HL-60/S4 treated with phorbol 12-myristate 13-acetate at 8.2 ng/mL for 4 days and 3 days (cell line): ENCODE measurements around the gene KIFC1.

Source experiments
- in situ Hi-C: fragments of 300-500 bp; cut with MboI; formaldehyde crosslinking; loops from 2 replicates; pipeline ENCODE4 v1.15.0; 2022; ENCODE audit warnings: low sequenced_read_pairs

The KIFC1 gene

DNA sequence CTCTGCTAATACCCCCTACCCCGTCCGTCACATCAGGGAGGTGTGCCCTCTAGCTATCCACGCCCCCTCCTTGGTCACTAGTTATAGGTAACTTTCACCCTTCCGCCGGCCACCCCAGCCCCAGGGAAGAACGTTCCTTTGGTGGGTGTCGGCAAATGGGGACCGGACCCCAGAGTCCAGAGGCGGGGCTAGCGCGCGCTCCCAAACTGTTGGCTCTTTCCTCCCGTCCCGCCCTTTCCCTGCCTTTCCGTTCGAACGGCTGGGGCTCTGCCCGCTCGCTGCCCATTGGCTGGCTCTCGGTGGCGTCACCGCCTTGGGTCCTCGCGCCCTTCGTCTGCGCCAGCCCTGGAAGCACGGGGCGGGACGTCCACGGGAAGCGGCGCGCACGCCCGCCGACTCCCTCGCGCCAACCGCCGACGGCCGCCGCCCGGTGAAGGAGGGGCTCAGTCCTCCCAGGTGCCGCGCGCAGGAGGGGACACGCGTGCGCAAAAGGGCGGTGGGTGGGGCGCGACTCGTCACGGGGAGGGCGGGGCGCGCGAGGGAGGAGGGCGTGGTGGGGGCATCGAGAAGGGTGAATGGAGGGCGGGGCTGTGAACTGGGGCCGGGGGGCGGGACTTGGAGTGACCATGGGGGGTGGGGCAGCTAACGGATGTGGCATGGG is 18.6 kb downstream of the KIFC1 start:
- in situ Hi-C loops = no loop called here

DNA sequence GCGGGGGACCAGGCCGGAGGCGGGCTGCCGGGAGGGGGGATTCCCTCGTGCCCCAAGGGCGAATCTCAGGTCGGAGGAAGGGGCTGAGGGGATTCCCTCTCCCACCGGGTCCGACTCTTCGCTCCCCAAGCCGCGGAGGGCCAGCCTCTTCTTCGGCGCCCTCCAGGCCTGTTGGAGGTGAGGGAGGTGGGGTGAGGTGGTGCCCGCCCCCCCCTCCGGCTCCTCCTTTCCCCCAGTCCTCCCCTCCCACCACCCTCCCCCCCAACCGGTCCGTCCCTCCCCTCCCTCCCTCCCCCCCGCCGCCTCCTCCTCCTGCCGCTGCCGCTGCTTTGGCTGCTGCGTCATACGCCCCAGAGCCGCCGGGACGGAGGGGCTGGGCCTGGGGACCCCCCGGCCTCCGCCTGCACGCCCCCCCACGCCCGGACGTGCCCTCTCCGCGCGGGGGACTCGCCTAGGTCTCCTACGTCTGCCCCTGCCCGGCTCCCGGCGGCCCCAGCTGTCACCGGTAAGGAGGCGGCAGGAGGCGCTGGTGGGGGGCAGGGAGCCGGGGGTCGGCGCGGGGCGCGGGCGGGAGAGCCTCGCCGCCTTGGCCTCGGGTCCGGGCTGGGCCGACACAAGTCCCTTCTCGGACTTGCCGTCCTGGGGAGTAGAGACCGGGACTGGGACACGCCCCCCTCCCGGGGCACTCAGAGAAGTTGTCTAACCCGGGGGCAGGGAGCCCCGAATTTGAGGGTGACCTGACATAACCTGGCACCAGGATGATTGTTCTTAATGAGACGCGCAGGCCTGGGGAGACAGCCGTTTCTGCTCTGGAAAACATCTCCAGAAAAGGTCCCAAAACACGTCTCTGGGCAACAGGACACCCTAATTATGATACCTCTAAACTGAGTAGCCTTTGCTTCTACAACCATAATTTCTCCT is 19.3 kb downstream of the KIFC1 start, which contains the start of gene PHF1:
Gene PHF1 (plus strand): TSS at position 304 of the 921 bp plus-strand sequence. CDS start 1,250 bp downstream, outside the sequence.
- in situ Hi-C loops = no loop called here

DNA sequence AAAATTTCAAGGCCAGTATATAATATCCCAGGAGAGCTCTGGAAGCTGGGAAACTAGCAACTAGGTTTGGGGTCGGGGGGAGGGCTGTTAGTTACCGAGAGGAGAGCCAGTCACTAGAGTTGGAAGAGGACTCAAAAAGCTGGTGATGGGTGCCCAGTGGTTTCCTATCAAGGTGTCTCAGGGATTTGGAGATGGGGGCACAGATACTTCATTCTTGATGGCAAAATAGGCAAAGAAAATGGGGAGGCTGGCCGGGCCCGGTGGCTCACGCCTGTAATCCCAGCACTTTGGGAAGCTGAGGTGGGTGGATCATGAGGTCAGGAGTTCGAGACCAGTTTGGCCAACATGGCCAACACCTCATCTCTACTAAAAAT is 20.0 kb downstream of the KIFC1 start:
- in situ Hi-C loops = no loop called here

DNA sequence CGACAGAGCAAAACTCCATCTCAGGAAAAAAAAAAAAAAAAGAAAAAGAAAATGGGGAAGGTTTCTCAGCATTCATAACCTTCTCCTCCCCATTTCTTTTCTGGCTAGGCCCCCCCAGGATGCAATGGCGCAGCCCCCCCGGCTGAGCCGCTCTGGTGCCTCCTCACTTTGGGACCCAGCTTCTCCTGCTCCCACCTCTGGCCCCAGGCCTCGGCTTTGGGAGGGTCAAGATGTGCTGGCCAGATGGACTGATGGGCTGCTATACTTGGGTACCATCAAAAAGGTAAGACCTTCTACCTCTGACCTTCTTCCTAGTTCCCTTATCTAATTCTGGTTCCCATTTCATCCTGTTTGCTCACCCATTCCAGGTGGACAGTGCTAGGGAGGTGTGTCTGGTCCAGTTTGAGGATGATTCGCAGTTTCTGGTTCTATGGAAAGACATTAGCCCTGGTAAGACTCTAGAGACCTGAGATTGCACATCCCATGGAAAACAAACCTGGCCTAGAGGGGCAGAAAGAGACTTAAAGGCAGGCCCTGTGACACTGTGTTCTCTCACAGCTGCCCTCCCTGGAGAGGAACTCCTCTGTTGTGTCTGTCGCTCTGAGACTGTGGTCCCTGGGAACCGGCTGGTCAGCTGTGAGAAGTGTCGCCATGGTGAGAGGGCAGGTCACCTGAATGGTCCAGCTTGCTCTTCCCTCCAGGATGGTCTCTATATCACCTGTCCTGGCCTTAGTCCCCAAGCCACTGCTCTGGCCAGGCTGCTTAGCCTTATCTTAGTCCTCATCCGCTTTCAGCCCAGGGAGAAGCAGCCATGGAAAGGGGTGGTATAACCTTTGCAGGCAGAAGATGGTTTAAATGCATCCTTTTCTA is 20.8 kb downstream of the KIFC1 start:
- in situ Hi-C loops = no loop called here

DNA sequence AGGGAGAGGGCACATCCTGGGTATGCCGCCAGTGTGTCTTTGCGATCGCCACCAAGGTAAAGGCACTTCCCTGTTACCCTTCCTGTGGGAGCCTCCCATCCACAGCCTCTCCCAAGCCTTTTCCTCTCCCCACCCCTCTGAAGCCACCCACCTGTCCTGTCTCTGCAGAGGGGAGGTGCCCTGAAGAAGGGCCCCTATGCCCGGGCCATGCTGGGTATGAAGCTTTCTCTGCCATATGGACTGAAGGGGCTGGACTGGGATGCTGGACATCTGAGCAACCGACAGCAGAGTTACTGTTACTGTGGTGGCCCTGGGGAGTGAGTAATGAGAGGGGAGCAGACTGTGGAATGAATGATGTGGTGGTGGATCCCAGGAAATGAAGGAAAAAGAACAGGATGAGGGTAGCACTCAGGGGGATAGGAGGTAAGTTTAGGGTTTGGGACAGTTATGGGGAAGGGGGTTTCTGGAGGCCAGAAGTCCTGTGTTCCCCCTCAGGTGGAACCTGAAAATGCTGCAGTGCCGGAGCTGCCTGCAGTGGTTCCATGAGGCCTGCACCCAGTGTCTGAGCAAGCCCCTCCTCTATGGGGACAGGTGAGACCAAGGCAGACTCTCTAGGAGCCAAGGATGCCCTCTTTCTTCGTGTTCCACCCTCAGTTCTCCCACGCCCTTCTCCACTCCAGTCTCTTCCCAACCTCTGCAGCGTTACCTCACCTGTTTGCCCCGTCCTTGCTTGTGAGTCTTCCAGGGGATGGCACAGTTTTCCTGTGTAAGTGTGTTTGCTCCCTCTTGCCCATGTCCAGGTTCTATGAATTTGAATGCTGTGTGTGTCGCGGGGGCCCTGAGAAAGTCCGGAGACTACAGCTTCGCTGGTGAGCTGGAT is 21.9 kb downstream of the KIFC1 start:
- in situ Hi-C loops = no loop called here

DNA sequence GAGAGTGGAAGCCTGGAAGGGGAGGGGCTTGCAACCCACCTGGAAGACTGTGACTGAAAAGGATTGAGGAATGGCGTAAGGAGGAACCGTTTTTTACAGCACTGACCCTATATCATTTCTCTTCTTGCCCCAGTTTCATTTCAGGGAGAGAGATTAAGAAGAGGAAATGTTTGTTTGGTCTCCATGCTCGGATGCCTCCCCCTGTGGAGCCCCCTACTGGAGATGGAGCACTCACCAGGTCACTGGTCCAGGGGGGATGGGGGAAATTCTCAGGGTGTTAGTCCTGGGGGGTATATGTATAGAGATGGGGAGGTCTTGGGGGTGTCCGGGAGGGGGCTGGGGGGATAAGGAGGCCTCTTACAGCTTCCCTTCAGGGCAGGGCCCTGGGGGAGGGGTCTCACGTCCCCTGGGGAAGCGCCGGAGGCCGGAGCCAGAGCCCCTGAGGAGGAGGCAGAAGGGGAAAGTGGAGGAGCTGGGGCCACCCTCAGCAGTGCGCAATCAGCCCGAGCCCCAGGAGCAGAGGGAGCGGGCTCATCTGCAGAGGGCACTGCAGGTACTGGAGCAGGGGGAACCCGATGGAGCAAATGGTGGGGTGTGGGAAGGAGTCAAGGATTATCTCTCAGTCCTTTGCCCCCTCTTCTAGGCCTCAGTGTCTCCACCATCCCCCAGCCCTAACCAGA is 23.1 kb downstream of the KIFC1 start:
- in situ Hi-C loops = no loop called here

DNA sequence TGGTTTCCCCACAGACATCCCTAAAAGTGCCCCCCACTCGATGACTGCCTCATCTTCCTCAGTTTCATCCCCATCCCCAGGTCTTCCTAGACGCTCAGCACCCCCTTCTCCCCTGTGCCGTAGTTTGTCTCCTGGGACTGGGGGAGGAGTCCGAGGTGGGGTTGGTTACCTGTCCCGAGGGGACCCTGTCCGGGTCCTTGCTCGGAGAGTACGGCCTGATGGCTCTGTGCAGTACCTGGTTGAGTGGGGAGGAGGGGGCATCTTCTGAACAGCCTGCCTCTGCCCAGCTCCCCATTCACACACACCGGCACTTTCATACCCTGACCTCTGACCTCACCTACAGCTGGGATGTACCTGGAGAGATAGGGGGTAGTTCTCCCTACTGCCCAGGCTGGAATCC is 24.2 kb downstream of the KIFC1 start:
- in situ Hi-C loops = no loop called here

DNA sequence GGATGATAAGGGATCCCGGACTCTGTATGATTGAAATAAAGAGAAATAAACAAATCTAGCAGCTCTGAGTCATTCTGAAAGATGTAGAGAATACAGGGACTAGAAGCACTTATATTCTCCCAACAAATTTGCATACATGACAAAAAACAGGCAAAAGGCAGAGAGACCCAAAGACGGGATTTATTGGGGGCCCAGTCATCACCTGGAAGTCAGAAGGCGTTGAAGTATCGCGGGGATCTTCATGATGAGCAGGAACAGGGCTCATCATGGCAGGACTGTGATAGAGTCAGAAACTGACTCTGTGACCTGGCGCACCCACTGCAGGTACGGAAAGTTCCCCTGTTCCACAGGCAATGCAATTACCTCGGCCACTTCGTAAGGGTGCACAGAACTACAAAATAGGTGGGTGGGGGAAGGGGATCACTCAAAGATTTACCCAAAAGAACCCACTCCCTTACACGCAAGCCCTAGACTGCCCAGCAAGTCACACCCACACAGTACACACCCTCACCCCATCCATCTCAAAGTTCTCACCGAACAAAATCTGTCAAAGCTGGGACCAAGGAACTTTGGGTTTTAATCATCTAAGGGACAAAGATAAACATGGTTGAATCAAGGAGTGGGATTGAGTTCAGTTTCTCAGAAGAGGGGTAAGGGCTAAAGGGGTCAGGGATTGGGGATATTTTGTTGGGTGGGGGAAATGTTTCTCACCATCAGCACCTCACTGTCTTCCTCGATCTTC is 24.9 kb downstream of the KIFC1 start:
- in situ Hi-C loops = no loop called here

DNA sequence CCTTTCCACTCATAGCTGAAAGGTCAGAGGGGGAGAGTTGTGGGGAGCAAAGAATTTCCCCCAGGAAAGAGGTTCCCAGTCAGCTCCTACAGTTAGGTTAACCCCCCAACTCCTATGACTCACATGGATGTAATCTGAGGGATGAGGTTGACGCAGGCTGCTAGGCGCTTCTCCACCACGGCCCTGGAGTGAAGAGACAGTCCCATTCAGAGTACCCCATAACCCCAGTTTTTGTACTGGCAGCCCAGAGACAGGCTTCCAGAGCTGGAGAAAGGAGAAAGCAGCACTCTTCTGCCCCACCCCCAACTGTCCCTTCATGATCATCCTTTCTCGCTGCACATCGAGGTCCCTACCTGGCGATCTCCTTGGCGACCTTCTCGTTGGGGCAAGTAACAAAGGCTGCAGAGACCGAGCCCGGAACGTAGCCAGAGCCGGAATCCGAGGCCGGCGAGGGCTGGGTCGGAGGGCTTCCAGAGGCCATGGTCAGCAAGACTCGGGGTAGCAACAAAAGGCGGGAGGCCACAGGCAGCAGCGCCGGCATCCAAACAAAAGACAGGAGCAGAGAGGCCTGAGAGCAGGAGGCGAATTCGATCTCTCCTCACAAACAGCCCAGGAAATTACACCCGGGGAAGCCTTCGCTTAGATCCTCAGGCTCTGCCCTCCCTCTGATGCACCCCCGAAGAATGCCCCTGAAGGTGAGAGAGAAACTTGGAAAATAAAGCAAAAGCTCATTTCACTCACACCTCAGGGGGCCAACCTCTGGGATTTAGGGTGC is 25.7 kb downstream of the KIFC1 start:
- in situ Hi-C loops = no loop called here

DNA sequence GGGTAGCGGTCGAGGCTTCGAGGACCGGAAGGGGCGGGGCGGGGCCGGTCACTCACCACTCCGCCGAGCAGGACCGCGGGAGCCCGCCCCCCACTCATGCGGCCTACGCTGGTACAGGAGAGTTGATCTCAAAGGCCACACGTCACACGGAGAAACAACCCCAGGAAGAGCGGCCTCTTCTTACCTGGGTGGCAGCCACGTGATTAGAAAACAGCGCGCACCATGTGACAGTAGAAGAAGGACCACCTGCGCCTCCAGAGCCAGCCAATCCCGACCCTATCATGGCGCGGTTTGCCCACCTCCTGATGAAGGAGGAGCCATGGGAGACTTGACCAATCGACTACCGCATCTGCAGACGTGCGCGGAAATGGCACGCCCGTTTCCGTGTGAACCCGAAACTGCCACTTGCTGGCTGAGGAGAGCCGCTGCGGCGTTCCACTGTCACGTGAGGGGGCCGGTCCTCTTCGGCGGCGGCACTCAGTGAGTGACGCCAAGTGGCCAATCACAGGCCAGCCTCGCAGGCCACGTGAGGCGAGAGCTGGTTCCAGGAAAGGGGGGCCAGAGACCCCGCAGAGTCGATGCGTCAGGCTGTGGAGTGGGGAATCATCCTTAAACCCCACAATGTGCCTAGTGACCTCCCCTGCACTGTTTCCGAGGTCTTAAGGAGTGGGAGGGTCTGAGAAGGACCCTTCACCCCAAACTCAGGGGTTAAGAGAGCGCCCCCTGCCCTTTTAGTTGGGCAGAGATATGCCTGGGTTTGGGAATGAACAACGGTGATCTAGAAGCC is 26.5 kb downstream of the KIFC1 start, which contains the start of gene CUTA:
Gene CUTA (minus strand): TSS at position 205 of the 787 bp plus-strand sequence. CDS start 107 bp downstream, at position 98.
- in situ Hi-C loops = no loop called here

DNA sequence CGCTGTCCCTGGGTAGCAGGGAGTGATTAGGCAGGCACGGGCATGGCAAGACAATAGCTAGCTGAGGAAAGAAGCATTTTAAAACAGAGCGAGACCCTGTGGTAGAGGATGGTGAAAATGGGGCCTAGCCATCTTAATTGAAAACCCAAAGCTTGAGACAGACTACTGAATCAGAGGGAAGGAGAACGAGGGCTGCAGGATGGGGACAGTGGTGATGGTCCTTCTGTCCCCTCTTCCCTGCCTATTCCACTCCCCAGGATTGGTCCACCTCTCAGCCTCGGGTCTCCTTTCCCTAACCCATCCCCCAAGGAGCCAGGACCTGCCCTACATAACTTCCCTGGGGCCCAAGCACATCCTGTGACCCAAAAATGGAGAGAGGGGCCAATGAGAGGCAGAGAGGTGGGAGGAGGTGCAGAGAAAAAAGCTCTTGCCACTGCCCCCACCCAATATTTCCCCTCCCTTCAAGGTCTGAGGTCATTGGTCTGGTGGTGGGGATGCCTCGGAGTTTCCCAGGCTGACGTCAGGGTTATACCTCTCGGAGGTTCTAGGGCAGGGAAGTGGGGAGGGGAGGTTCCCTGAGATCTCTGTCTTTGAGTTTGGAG is 27.2 kb downstream of the KIFC1 start:
- in situ Hi-C loops = no loop called here

DNA sequence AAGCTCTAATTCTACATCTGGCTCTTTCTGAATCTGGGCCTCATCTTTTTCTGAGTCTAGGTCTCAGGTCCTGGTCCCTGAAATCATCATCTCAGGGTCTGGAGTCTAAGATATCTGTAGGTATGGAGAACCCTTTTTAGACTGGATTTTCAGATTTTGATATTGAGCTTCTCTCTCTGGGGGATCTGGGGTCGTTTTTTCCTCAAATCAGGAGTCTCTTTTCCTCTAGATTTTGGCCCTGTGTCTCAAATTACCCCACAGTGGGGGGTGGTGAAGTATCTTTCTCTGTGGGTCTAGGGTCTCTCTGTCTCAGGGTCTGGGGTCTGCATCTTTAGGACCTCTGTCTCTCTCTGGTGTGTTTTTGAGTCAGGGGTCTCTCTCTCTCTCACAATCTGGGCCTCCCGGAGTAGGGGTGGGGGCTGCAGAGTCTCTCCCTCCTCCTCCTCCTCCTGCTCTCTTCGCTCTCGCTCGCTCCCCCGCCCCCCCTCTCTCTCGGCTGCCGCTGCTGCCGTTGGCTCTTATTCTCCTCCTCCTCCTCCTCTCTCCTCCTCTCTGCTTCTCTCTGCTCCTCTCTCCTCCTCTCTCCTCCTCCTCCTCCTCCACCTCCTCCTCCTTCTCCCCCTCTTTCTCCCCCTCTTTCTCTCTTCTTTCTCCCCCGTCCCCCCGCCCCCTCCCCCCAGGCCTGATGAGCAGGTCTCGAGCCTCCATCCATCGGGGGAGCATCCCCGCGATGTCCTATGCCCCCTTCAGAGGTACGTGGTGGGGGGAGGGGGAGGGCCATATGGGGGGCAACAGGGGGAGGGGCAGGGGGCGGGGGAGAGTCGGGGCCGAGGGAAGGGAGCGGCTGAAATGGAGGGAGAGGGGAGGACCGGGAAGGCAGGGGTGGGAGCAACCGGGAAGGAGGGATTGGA is 28.2 kb downstream of the KIFC1 start, which contains the start of gene SYNGAP1:
Gene SYNGAP1 (plus strand): TSS at position 486 of the 911 bp plus-strand sequence. CDS start 200 bp downstream, at position 686.
- in situ Hi-C loops = no loop called here

DNA sequence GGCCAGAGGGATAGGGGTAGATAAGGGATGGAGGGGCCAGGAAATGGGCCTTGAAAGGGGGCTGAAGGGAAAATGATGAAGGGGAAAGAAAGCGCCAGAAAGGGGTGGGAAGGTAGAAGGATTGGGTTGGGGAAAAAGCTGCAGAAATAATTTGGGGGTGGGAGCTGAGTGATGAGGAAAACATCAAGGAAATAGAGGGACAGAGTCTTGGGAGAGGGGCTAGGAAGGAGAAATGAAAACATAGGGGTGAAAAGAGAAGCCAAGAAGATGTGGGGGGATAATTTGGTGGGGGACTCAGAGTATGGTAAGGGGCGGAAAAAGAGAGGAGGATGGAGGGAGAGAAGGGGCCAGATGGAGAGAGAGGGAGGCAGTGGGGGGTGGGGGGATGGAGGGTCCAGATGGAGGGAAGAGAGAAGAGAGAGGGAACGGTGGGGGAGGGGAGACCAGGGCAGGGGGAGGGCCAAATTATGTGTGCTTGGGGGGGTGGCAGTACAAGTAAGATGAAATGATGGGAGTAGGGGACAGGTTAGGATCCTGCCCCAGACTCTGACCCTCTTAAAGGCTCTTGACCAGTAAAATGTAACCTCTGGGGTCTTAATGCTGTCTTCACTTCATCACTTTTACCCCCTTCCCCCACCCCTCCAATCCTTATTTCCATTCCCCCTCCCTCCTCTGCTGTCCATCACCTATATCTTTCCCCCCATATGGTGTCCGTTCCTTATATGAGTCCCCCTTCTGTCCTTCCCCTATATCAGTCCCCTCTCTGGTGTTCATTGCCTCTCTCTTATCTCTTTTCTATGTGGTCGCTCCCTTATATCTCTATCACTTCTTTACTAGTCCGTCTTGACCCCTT is 29.1 kb downstream of the KIFC1 start:
- in situ Hi-C loops = no loop called here

DNA sequence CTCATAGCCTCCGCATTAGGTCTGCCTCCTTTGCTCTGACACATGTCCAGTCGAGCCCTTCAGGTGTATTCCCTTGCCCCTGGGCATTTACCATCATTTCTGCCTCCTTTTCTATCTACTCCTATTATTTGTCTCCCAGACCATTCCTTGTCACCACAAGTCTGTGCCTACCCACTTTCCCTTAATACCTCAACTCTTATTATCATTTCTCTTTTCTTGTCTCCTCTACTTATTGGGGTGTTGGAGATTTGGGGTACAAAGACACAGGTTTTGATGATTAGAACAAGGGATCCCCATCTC is 29.7 kb downstream of the KIFC1 start:
- in situ Hi-C loops = no loop called here

DNA sequence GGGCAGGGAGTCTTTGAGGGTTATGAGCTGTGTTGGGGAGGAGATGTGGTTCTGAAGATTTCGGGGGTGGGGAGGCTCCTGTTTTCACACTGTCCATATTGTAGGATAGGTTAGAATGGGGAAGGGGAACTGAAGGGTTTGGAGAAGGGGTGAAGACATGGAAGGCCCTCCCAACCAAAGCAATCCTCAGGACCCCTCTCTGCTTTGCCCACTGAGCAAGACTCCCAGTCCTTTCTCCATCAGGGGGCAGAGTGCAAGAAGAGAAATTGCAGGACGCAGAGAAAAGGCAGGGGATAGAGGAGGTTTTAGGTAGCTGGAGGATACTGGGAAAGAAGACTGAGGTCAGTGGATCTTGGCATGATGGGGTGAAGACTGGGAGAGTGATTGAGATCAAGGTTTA is 32.2 kb downstream of the KIFC1 start:
- in situ Hi-C loops = no loop called here
